ENCODE data around the gene STK39. TPM values are rescaled to one million over a fixed set of nuclear protein-coding genes. Genes with fewer than 3 reads are reported as not detected.

The STK39 gene
- total RNA-seq, 1 donor = 18.1 TPM

DNA sequence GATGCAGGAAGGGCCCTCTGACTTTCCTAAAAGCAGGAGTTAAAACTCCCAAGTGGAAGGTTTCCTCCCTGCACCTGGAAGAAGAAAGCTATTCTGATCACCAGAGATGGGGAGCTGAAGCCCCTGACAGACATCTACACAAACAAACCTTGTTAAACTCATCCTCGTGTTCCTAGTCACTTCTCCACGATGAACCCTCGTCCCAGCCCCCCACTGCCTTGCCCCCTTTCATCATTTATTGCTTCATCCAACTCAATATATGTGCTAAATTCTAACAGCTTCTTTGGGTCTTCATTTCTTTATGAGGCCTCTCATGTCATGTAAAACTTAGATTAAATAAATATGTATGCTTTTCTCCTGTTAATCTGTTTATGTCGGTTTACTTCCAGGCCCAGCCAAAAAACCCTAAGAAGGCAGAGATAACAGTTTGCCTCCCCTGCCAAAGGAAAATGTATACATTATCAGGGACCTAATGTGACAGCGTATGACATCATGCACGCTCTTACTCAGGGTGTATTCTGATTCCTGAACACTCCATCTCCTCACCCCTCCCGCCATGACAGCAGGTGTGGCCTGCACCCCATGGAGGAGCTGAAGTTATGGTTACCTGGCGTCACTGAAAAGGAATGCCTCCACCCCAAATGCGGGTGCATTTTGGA, 287.2 kb downstream of the STK39 start:
- Histone ChIP-seq H3K4me2 (ENCODE audit: insufficient read depth, low read length) (no peak overlapping the region), H3K27me3 (ENCODE audit: insufficient read depth, low read length) (no peaks in the 10 kb centered on the region), H3K9me3 (ENCODE audit: low read depth, low read length) (no peaks in the 10 kb centered on the region), H3K4me1 (ENCODE audit: insufficient read depth, low read length) (no peaks in the 10 kb centered on the region), H3K36me3 (ENCODE audit: insufficient read depth, low read length) (peaks cover 6% of the 10 kb centered on the region), H3K4me3 (ENCODE audit: insufficient read depth, low read length) (no peak overlapping the region), H2AFZ (ENCODE audit: low read length) (no peak overlapping the region), H4K20me1 (ENCODE audit: insufficient read depth, low read length) (no peaks in the 10 kb centered on the region), H3K79me2 (ENCODE audit: insufficient read depth, low read length) (no peaks in the 10 kb centered on the region), H3K27ac (ENCODE audit: low read depth, low read length) (no peak overlapping the region)
- no peak for DNase-seq (ENCODE audit: insufficient read length, low spot score, missing footprints)
- TF ChIP-seq, protein P1, sequence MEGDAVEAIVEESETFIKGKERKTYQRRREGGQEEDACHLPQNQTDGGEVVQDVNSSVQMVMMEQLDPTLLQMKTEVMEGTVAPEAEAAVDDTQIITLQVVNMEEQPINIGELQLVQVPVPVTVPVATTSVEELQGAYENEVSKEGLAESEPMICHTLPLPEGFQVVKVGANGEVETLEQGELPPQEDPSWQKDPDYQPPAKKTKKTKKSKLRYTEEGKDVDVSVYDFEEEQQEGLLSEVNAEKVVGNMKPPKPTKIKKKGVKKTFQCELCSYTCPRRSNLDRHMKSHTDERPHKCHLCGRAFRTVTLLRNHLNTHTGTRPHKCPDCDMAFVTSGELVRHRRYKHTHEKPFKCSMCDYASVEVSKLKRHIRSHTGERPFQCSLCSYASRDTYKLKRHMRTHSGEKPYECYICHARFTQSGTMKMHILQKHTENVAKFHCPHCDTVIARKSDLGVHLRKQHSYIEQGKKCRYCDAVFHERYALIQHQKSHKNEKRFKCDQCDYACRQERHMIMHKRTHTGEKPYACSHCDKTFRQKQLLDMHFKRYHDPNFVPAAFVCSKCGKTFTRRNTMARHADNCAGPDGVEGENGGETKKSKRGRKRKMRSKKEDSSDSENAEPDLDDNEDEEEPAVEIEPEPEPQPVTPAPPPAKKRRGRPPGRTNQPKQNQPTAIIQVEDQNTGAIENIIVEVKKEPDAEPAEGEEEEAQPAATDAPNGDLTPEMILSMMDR (IDR thresholded peaks at IDR 0.05; ENCODE audit: extremely low read depth, low read depth, low read length) = no peak

DNA sequence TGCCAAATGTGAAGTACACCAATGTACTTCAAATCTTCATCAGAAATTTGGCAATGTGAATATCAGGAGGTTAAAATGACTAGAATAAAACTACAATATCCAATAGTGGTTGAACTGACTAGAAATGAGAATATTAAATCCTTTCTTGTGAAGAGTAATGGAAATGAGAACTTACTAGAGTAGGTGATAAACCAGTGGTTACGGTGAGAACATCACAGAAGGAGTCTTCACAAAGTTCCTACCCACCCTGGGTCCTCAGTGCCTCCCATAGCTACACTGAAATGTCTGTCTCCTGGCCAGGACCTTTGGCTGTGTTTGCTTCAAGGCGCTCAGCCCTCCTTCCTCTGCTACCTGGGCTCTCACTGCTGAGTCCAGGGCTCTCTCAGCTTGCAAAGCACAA, 289.7 kb downstream of the STK39 start:
- Histone ChIP-seq H3K4me3 (ENCODE audit: insufficient read depth, low read length) (no peak overlapping the region), H3K27me3 (ENCODE audit: insufficient read depth, low read length) (no peaks in the 10 kb centered on the region), H3K27ac (ENCODE audit: low read depth, low read length) (no peak overlapping the region), H3K4me2 (ENCODE audit: insufficient read depth, low read length) (no peak overlapping the region), H4K20me1 (ENCODE audit: insufficient read depth, low read length) (no peaks in the 10 kb centered on the region), H3K36me3 (ENCODE audit: insufficient read depth, low read length) (no peaks in the 10 kb centered on the region), H3K4me1 (ENCODE audit: insufficient read depth, low read length) (no peaks in the 10 kb centered on the region), H2AFZ (ENCODE audit: low read length) (no peak overlapping the region), H3K79me2 (ENCODE audit: insufficient read depth, low read length) (no peaks in the 10 kb centered on the region), H3K9me3 (ENCODE audit: low read depth, low read length) (no peaks in the 10 kb centered on the region)
- TF ChIP-seq, protein P1 (IDR thresholded peaks at IDR 0.05; ENCODE audit: extremely low read depth, low read depth, low read length) = no peak
- DNase-seq (ENCODE audit: insufficient read length, low spot score, missing footprints) = no peak

DNA sequence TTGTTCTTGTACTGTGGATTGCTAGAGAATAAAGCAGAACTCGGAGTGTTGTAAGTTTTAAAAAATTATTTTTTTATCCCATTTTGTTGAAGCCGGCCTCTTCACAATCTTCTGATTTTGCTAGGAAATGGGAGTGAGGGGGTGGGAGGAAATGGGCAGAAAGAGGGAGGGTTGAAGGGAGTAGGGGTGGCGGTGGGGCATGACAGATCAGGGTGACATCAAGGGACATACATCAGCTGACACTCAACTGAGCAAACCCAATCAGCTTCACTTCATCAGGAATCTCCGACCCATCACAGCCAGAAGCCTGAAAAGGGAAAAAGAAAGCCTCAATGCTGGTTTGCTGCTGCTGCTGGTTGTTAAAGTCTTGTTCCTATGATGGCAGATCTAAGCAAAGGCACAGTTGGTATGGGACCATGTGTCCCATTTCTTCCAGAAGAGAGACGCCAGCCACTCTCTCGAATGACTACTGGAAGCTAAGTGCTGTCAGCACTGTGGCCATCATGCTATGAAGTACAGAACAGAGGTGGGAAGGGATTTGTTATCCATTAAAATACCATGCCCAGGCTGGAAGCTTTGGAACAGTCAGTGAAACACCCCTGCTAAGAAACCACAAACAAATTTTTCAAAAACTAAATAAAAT, 292.0 kb downstream of the STK39 start:
- TF ChIP-seq, protein P1 (IDR thresholded peaks at IDR 0.05; ENCODE audit: extremely low read depth, low read depth, low read length) = no peak
- no peaks in the 10 kb centered on the region for H3K79me2 ChIP-seq (ENCODE audit: insufficient read depth, low read length)

DNA sequence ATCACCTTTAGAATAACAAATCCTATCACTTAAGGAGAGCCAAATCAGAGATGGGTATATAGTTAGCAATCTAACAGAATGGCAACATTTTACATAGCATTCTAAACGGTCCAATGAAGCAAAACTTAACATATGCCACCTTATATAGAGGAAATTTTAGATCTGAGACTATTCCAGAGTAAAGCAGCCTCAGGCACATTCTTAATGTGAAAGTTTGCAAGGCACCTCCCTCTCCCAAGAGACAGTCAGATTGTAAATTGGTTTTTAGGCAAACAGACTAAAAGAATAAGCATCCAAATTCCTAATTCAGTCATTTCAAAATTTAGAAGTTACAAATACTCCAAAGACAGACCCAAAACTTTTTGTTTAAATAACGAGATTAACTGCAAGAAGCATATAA, 292.9 kb downstream of the STK39 start:
- no peak overlapping the region for H2AFZ ChIP-seq (ENCODE audit: low read length)
- H3K27me3 ChIP-seq (ENCODE audit: insufficient read depth, low read length) = no peaks in the 10 kb centered on the region
- no peaks in the 10 kb centered on the region for H3K9me3 ChIP-seq (ENCODE audit: low read depth, low read length)
- H3K4me1 ChIP-seq (ENCODE audit: insufficient read depth, low read length) = no peaks in the 10 kb centered on the region
- no peak overlapping the region for H3K4me2 ChIP-seq (ENCODE audit: insufficient read depth, low read length)
- H4K20me1 ChIP-seq (ENCODE audit: insufficient read depth, low read length) = no peaks in the 10 kb centered on the region
- no peaks in the 10 kb centered on the region for H3K36me3 ChIP-seq (ENCODE audit: insufficient read depth, low read length)
- no peak overlapping the region for H3K4me3 ChIP-seq (ENCODE audit: insufficient read depth, low read length)
- DNase-seq (ENCODE audit: insufficient read length, low spot score, missing footprints) = no peak
- no peaks in the 10 kb centered on the region for H3K79me2 ChIP-seq (ENCODE audit: insufficient read depth, low read length)
- TF ChIP-seq, protein P1 (IDR thresholded peaks at IDR 0.05; ENCODE audit: extremely low read depth, low read depth, low read length) = no peak
- no peak overlapping the region for H3K27ac ChIP-seq (ENCODE audit: low read depth, low read length)

More for the DNA sequence above, 292.0 kb downstream of the STK39 start:
- Histone ChIP-seq H3K4me3 (ENCODE audit: insufficient read depth, low read length) (no peak overlapping the region), H3K9me3 (ENCODE audit: low read depth, low read length) (no peaks in the 10 kb centered on the region), H3K27ac (ENCODE audit: low read depth, low read length) (no peak overlapping the region), H3K36me3 (ENCODE audit: insufficient read depth, low read length) (no peaks in the 10 kb centered on the region), H4K20me1 (ENCODE audit: insufficient read depth, low read length) (no peaks in the 10 kb centered on the region), H2AFZ (ENCODE audit: low read length) (no peak overlapping the region), H3K27me3 (ENCODE audit: insufficient read depth, low read length) (no peaks in the 10 kb centered on the region), H3K4me1 (ENCODE audit: insufficient read depth, low read length) (no peaks in the 10 kb centered on the region), H3K4me2 (ENCODE audit: insufficient read depth, low read length) (no peak overlapping the region)
- no peak for DNase-seq (ENCODE audit: insufficient read length, low spot score, missing footprints)

Data from osteoblast (primary cell).